GM15510 (cell line): ENCODE results near the gene CAPN12.

Experiments
- POLR2A ChIP-seq: IDR thresholded peaks from 3 replicates; pipeline ENCODE4 v1.6.1; 2011; ENCODE audit warnings: borderline replicate concordance; ENCODE audit not compliant: insufficient read length; ENCODE audit errors: extremely low read depth

The CAPN12 gene

DNA sequence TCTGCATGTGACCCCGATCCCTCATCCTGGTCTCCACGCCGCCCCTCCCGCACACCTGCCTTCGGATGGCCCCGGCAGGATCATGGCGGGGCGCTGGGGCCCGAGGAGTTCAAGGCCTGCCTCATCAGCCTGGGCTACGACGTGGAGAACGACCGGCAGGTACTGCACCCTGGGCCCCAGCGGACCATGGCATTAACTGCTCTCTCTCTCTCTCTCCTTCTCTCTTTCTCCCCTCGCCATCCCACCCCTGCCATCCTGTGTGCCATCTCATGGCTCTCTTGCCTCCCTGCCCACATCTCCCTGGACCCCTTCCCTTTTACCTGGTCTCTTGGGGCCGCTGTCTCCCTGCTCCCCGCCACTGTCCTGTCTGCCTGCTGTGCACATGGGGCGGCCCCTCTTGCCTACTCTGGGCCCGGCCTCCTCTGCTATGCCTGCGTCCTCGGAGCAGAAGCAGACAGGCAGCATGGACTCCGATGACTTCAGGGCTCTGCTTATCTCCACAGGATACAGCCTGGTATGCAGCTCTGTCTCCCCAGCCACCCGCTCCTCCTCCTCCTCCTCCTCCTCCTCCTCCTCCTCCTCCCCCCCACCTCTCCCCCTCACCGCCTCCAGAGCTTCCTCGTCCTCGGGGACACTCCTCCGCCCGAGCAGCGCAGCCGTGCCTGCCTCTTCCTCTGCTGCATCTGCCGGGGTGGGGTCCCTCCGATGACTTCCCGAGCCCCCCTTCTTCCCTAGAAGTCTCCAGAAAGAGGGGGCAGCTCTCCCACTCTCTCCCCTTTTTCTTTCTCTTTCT, 16.2 kb downstream of the CAPN12 start:
- no peak for TF ChIP-seq POLR2A

DNA sequence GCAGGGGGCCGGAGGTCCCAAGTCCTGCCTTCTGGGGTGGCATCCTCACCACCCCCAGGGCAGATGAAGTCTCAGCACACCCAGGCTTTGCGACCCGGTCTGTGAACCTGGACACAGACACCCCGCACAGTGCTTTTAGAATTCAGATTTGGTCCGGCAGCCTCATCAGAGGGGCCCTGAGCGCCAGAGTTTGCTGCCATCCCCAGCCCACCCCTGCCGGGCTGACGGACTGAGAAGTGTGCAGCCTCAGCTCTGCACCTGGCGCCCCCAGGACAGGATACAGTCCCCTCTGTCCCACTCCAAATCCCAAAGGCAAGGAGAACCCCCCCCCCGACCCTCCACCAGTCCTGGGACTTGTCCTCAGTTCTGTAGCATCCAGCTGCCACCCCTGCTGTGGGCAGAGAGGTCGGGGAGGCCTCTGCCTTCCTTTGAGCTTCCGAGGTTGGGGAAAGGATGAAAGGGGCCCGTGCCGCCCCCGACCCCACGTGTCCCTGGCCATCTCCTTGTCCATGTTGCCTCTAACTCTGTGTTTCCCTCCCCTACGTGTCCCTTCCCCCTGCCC, 16.9 kb downstream of the CAPN12 start:
- TF ChIP-seq POLR2A, result no peak

DNA sequence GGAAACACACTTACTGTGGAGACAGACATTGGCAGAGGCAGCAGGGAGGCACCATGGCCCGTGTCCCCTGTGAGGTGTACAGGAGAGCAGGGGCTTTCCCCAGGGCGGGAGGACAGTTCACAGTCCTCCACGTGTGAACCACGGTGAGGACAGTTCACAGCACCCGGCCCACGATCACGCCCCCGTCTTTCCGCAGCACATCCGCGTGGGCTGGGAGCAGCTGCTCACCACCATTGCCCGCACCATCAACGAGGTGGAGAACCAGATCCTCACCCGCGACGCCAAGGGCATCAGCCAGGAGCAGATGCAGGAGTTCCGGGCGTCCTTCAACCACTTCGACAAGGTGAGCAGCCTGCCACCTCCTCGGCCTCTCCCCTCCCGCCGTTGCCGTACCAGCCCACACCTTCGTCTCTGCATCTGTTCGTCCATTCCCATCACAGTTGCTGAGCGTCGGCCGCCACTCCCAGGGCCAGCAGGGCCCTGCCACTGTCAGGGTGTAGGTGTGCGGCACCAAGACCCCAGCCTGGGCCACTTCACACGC, 17.4 kb downstream of the CAPN12 start:
- TF ChIP-seq POLR2A, result no peak

DNA sequence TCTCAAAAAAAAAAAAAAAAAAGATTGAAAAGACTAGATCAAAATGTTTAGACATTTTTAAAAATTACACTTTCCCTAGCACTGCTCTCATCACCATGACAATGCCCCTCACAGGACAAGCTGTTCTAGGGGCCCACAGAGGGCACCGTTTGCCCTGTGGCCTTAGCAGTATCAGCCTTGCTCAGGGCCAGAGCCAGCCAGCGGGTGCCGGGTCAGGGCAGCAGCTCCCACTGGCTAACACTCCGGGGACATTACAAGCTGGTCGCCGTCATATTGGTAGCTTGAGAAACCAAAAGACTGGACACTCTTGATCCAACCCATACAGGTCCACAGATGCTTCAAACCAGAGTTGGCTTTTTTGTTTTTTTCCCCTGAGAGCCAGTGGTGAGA, 18.0 kb downstream of the CAPN12 start:
- no peak for TF ChIP-seq POLR2A

DNA sequence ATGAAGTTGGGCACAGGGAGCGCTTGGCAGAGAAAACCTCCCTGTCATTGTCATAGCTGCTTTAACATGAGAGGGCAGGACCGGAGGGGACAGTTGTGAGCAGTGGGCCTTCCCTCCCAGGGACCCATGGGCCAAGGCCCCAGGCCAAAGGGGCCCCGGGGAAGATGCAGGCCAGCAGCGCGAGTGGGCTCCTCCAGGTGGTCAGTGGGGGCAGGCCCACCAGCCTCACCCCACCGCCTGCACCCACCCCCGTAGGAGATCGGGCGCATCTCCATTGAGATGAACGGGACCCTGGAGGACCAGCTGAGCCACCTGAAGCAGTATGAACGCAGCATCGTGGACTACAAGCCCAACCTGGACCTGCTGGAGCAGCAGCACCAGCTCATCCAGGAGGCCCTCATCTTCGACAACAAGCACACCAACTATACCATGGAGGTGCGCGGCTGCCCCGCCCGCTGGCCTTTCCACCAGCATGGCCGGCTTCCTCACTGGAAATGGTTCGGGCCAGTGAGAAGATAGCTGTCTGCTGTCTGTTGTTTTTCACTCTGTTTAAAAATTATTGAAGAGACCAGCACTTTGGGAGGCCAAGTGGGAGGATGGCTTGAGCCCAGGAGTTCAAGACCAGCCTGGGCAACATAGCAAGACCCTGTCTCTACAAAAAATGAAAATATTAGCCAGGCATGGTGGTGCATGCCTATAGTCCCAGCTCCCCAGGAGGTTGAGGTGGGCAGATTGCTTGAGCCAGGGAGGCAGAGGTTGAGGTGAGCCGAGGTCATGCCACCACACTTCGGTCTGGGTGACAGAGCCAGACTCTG, 18.6 kb downstream of the CAPN12 start:
- TF ChIP-seq POLR2A, result no peak

DNA sequence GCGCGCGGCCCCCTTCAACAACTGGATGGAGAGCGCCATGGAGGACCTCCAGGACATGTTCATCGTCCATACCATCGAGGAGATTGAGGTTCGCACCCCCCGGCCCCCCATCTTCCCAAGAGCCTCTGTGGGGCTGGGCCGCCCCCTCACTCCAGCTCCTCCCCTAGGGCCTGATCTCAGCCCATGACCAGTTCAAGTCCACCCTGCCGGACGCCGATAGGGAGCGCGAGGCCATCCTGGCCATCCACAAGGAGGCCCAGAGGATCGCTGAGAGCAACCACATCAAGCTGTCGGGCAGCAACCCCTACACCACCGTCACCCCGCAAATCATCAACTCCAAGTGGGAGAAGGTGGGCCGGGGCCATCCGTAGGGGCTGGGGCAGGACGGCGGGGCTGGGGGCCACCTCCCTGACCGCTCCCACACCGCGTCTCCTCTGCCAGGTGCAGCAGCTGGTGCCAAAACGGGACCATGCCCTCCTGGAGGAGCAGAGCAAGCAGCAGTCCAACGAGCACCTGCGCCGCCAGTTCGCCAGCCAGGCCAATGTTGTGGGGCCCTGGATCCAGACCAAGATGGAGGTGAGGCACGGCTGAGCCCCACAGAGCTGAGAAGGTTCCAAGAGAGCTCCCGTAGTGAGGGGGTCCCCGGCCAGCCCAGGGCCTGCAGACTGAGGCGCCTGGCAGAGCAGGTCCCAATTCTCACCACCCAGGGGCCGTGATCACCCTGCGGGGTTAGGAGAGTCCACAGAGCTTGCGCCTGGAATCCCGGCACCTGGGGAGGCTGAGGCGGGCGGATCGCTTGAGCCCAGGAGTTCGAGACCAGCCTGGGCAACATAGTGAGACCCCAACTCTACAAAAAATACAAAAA, 20.1 kb downstream of the CAPN12 start:
- TF ChIP-seq POLR2A, result no peak

DNA sequence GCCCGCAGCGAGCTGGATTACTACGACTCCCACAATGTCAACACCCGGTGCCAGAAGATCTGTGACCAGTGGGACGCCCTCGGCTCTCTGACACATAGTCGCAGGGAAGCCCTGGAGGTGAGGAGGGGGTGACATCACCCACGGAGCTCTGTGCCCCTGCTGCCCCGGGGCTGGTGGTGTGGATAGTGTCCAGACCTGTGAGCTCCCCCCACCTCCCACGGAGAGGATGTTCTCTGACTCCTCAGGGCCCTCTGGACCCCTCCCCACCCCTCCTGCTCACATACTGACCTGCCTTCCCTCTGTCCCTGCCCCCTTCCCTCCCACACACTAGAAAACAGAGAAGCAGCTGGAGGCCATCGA, 20.7 kb downstream of the CAPN12 start:
- no peak for TF ChIP-seq POLR2A

DNA sequence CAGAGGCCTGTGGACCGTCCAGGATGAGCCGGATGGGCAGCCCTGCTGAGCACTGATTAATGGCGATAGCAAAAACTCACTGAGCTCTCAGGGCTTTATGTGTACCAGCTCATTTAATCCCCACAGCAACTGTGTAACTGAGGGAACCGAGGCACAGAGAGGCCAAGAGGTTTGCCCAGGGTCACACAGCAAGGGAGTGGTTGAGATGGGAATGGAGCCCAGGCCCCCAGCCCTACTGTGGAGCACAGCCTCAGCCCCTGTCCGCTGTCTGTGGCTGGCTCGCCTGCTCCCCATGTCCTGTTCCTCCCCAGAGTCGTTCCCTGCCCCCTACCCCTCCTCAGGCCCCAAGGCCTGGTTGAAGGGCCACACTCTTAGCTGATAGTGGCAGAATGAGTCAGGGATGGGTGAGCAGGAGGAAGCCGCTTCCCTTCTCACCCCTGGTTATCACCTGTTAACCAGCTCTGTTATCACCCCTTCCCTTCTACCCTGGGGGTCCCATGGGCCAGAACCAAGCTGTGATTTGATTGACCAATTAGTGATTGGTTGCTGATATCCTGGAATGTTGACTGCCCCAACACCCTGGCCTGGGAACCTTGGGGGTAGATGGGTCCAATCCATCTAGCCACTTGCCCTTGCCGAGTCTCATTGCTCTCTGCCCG, 21.2 kb downstream of the CAPN12 start:
- no peak for TF ChIP-seq POLR2A

DNA sequence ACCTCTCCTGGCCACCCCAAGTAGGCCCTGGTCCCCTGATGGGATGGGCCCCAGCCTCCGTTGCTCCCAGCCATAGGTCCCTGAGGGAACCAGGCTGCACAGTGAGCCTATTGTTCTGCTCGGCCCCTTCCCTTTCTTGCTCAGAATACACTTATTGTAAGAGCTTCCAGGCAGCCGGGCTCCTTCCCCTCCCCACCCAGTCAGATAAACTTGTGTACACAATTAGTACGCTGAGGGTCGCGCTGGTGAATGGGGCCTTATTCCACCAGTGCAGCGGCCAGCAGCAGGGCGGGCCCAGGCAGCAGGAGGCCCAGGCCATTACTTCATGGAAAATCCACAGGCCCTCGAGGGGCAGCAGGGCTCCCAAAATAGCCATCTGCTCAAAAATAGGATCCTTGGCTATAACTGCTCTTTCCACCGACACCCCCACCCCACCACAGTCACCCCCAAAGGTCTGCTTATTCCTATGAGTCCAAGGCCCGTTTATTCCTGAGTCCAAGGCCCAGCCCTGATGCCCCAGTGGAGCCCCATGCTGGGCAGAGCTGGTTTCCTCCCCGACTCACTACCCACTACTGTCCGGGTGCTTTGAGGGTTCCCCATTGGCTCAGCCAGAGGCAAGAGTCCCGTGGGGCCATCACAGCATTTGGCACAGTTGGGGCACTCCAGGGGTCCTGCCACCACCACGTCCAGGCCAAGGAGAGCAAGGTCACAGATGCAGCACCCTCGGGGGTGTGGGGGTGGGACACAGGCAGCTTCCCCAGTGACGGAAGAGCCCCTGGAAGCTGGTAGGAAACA, 22.1 kb downstream of the CAPN12 start:
- TF ChIP-seq POLR2A, result no peak

DNA sequence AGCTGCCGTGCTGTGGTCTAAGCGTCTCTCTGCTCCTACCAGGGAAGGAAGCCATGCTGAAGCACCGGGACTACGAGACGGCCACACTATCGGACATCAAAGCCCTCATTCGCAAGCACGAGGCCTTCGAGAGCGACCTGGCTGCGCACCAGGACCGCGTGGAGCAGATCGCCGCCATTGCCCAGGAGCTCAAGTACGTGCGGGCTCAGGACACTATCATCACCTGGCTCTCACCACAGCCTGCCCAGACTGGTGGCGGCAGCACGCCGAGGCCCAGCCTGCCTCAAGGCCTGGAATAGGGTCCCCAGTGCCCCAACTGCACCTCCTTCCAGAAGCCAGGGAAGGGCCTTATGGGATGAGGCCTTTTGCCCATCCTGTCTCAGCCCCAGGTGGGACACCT, 22.8 kb downstream of the CAPN12 start:
- TF ChIP-seq POLR2A, result no peak

DNA sequence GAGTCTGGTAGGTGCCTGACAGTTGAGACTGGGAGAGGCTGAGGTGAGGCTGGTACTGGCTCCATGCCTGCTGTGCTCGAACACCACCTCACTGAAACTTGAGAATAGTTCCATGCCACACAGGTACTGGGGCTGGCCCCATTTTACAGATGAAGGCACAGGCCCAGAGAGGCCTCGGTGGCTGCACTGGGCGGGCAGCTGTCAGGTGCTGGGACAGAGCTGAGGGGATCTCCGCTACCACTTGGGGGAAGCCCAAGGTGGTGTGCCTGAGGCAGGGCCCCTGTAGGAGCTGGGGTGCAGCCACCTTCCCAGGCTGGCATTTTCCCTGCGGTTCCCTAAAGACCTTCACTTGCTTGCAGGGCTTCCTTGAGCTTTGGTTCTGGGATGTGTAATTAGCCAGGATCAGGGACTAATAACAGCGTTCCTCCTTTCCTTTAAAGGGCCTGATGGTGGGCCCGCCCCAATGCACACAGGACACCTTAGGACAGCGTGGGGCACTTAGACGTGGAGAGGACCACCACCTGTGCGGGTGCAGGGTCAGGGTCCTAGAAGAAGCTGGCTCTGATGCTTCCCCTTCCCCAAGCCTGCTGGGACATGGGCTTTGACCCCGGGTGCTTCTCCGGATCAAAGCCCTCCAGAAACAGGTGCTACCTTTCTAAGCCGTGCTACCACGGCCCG, 23.6 kb downstream of the CAPN12 start:
- TF ChIP-seq POLR2A, result no peak

DNA sequence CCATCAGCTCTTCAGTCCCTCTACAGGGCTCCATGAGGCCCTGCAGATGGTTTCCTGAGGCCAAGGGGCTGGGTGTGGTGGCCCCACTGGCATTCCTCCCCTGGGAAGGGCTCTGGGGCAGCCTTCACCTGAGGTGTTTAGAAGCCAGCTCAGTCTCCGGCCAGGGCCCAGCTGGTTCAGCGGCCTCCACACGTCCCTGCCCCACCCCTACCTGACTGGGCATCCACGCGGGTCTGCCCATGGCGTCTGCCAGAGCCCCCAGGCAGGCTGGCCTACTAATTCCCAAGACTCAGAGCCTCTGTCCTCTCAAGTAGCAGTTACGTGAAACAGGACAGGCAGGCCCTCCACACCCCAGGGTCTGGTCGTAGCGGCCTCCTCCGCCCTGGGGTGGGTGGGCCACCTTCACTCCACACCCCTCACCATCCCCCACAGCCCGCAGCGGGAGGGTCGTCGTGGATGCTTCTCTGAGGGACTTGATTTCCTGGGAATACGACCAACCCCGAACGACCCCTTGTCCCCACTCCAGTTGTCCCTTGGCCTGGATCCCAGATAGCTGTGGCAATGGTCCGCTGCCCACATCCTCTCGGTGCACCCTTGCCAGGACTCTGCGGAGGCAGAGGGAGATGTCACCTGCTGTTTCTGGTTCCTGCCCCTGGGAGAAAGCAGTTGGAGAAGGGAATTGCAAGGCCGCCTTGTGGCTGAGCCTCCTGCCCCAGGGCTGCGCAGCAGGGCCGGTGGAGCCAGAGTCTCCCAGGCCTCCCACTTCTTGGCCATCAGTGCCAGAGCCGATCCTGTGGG, 24.3 kb downstream of the CAPN12 start:
- no peak for TF ChIP-seq POLR2A

DNA sequence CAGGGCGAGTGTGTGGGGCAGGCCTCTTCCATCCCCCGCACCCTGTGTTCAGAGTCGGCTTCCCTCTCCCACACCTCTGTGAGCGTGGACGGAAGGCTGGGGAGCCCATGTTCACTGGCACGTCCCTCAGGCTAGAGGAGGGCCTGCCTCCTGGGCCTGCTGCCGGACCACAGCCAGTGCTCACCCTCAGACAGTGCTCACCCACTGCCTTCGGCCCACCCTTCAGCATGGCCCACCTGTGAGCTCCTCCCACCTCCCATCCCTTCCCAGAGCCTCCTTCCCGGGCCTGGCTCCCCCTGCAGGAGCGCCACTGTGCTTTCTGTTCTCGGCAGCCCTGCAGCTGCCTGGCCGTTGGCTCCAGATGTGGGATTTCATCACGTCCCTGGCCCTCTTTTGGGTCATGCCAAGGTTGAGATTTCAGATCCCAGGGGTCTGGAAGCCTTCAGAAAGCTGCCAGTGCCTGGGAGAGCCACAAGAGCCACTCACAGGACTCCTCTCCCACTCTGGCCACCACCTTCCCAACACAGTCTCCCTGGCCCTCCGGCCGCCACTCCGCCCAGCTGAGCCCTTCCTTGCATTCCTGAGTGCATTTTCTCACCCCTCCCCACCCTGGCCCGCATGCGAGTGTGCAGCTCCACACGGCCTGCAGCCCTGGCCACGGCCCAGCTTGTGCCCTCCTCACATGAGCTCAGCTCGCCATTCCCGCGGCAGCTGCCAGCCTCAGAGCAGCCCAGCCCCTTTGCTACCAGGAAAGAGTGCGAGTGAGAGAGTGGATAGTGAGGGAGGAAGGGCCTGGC, 25.3 kb downstream of the CAPN12 start:
- TF ChIP-seq POLR2A, result no peak
